ENCODE data around the gene CAMK2D.

CAMK2D gene

GRCh38 chr4:113692809-113693411 lies 68.6 kb downstream of the CAMK2D start:
- TF ChIP-seq REST (IDR thresholded peaks at IDR 0.05; ENCODE audit: insufficient read depth in 1 of 2, low read depth in 2 of 2, low read length in 2 of 2) (no peak), POLR2AphosphoS5 (IDR thresholded peaks at IDR 0.05; ENCODE audit: low read depth, low read length) (no peak), TAF1 (IDR thresholded peaks at IDR 0.05; ENCODE audit: borderline replicate concordance, insufficient read depth, low read length) (no peak), FOXP2 (optimal IDR thresholded peaks at IDR 0.05; ENCODE audit: borderline replicate concordance, extremely low read depth, extremely low read length, insufficient read depth) (no peak)

- TF ChIP-seq SIN3A (IDR thresholded peaks at IDR 0.05; ENCODE audit: borderline replicate concordance, insufficient read depth, low read length), result no peak
- TF ChIP-seq FOXP2 (optimal IDR thresholded peaks at IDR 0.05; ENCODE audit: borderline replicate concordance, extremely low read depth, extremely low read length, insufficient read depth), result no peak
- no peak for TF ChIP-seq POLR2AphosphoS5 (IDR thresholded peaks at IDR 0.05; ENCODE audit: low read depth, low read length)
- no peak for TF ChIP-seq TAF1 (IDR thresholded peaks at IDR 0.05; ENCODE audit: borderline replicate concordance, insufficient read depth, low read length)
- no peak for TF ChIP-seq REST (IDR thresholded peaks at IDR 0.05; ENCODE audit: insufficient read depth in 1 of 2, low read depth in 2 of 2, low read length in 2 of 2)
Measured at GRCh38 chr4:113691676-113692075, 69.9 kb downstream of the CAMK2D start.

GRCh38 chr4:113689394-113689793 lies 72.1 kb downstream of the CAMK2D start:
- TF ChIP-seq SIN3A (IDR thresholded peaks at IDR 0.05; ENCODE audit: borderline replicate concordance, insufficient read depth, low read length) (no peak), REST (IDR thresholded peaks at IDR 0.05; ENCODE audit: insufficient read depth in 1 of 2, low read depth in 2 of 2, low read length in 2 of 2) (no peak), POLR2AphosphoS5 (IDR thresholded peaks at IDR 0.05; ENCODE audit: low read depth, low read length) (no peak), FOXP2 (optimal IDR thresholded peaks at IDR 0.05; ENCODE audit: borderline replicate concordance, extremely low read depth, extremely low read length, insufficient read depth) (no peak), TAF1 (IDR thresholded peaks at IDR 0.05; ENCODE audit: borderline replicate concordance, insufficient read depth, low read length) (no peak)

GRCh38 chr4:113687067-113687718 lies 74.3 kb downstream of the CAMK2D start:
- TF ChIP-seq POLR2AphosphoS5 (IDR thresholded peaks at IDR 0.05; ENCODE audit: low read depth, low read length) (no peak), TAF1 (IDR thresholded peaks at IDR 0.05; ENCODE audit: borderline replicate concordance, insufficient read depth, low read length) (no peak), REST (IDR thresholded peaks at IDR 0.05; ENCODE audit: insufficient read depth in 1 of 2, low read depth in 2 of 2, low read length in 2 of 2) (no peak), FOXP2 (optimal IDR thresholded peaks at IDR 0.05; ENCODE audit: borderline replicate concordance, extremely low read depth, extremely low read length, insufficient read depth) (no peak), SIN3A (IDR thresholded peaks at IDR 0.05; ENCODE audit: borderline replicate concordance, insufficient read depth, low read length) (no peak)

All from PFSK-1 (cell line).